Measurements from ENCODE around the gene PARP12.

PARP12 gene

GRCh38 chr7:139974179-139974811, 88.5 kb downstream of the PARP12 start:
- no peak for TF ChIP-seq CTCF (IDR thresholded peaks at IDR 0.05; ENCODE audit: unreplicated experiment in 3 of 3)
- Mint-ChIP-seq H3K9me3 (no peaks in the 10 kb centered on the region), H3K4me3 (no peak overlapping the region), H3K36me3 (ENCODE audit: low read depth) (peaks cover 3% of the 10 kb centered on the region), H3K27me3 (ENCODE audit: low read depth) (peaks cover 11% of the 10 kb centered on the region), H3K4me1 (peaks cover 18% of the 10 kb centered on the region), H3K27ac (peak overlapping the region in 2 of 3 experiments; percentile 83 to 84)
